Panc1 (cell line): Measurements from ENCODE around the gene SPAG6.

Experiments
- CTCF ChIP-seq: fragments of 450-650 bp; IDR thresholded peaks from 2 replicates; pipeline ENCODE4 v1.5.1; 2017; ENCODE audit warnings: mild to moderate bottlenecking
- POLR2AphosphoS5 ChIP-seq: IDR thresholded peaks from 2 replicates; pipeline ENCODE4 v1.6.1; 2012; ENCODE audit warnings: mild to moderate bottlenecking, low read depth, low read length, moderate library complexity
- TCF7L2 ChIP-seq: IDR thresholded peaks from 2 replicates; pipeline ENCODE4 v1.6.1; 2011; ENCODE audit warnings: mild to moderate bottlenecking, low read depth, low read length, inconsistent platforms

- no peak for TF ChIP-seq POLR2AphosphoS5
- no peak for TF ChIP-seq CTCF
- no peak for TF ChIP-seq TCF7L2
Observed at GRCh38 chr10:22458272-22459038, 113.2 kb downstream of the SPAG6 start.
